ENCODE measurements around the gene MBOAT2.

The MBOAT2 gene

DNA sequence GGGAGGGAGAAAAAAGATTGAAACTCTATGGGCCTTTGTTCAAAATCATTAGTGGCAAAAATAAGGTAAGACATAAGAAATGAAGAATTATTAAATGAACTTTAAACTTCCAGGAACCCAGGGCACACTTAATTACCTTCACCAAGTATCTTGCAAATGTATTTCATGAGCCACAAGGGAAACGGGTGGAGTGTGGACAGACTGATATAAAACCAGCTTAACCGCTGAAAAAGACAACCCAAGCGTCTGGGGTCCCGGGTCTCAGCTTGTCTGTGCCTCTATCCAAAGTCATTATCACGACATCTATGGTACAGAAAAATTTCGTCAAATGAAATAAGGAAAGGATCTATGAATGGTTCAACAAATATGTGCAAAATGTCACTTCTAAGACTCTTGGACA is 13.9 kb upstream of the MBOAT2 start:
- no peak for DNase-seq

- DNase-seq = no peak
Observed at GRCh38 chr2:9015998-9016397, 12.5 kb upstream of the MBOAT2 start.

- no peak for DNase-seq
Observed at GRCh38 chr2:9013403-9013802, 9.9 kb upstream of the MBOAT2 start.

DNA sequence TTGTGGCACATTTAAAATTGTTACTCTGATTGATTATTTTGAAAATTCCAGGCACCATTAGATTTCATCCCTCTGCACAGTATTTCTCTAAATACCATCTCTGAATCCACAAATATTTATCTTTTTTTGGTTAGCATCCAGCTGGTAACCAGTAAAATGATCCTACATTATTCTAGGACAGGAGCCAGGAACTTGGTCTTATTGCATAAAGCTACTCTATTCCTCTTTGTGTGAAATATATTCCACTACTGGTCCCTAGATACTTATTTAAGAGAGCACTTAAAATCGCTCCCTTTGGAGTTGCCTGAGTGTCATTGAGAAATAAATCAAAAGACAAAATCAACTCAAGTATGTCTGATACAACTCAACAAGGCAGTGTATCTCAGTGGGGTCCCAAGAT is 7.4 kb upstream of the MBOAT2 start:
- DNase-seq = no peak

DNA sequence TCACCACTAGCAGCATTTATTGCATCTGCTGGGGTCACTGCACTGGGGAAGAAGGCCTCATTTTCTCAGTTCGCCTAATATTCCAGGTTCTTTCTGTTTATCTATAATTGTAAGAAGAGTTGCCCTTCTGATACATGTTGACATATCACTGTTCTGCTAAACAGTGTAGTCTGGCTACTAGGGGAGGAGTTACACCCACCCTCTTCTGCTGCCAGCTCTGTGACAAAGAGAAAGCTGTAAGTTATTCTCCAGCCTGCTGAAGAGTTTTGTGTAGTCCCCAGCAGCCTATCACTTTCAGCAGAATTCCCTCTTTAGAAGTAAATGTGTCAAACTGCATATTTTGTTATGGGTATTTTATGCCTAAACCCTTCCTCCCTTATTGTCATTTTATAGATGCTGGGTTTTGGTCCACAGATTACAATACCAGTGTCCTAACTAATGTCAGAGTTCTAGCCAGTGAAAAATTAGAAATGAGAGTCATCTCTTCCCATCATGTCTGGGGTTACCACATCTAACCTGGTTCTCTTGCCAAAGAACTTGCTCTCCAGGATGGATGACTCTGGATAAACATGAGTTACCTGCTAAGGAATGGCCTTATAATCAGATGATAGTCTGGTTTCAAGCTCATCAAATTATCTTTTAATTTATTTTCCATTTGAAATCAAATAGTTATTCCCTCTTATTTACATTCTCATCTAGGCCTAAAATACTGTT is 5.6 kb upstream of the MBOAT2 start:
- DNase-seq = no peak

DNA sequence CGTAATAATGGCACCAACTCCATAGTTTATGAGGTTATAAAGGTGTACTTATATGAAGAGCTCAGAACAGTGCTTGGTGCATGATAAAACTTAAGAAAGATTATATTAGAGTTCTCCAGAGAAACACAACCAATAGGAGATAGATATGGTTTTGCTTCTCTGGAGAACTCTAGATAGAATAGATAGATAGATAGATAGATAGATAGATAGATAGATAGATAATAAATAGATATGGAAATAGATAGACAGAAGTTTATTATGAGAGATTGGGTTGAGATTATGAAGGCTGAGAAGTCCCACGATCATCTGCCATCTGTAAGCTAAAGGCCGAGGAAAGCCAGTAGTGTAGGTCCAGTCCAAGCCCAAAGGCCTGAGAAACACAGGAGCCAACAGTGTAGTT is 2.9 kb upstream of the MBOAT2 start:
- DNase-seq = no peak

DNA sequence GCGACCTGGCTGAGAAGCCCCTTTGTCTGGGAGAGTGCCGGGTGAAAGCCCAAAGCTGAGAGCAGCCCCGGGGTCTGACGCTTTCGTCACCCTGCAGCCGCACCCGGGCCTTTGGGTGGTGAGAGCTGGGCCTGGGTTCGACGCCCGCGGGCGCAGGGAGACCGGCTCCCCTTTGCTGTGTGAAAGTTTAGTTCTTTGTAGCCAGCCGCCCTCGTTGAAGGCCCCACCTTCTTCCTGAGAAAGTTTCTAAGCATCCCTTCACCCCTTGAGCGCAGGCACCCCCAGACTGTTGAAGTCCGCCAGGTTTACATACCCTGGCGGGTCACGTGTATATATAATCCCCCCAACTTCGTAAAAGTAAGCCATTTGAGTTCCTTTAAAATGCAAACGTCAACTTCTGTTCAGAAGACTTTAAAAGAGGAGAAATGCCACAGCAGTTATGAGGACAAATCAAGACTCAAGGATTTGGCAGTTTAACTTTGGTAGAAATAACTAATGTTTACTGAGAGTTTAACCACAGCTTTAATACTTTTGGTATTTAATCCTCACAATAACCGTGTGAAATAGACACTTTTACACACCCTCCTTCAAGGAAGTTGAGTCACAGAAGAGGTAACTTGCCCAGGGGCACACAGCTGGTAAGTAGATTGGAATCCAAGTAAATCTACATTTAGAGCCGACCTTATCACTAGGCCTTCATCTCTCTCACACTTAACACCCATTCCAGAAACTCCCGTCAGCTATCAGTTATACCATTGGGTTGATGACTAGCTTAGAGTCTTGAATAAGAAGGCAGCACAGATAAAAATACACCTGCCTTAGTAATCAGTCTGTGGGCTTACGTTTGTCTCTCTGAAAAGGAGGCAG is 1.1 kb upstream of the MBOAT2 start:
- DNase-seq = no peak

DNA sequence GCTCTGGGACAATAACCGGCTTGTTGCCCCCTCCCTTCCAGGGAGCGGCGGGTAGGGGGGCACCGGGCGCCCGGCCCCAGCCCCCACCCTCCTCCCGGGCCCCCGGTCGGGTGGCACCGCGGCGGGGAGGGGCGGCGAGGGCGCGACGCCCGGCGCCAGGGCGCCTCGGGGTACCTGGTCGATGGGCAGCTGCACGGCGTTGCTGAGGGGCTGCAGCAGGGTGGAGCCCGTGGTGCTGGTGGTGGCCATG is 193 bp downstream of the MBOAT2 start:
- DNase-seq = no peak

GRCh38 chr2:9002637-9003365 is 683 bp downstream of the MBOAT2 start:
- peak in 2 of 4 experiments; percentile 8 to 18 for DNase-seq

GRCh38 chr2:9002313-9002636 is 1.2 kb downstream of the MBOAT2 start:
- no peak for DNase-seq

DNA sequence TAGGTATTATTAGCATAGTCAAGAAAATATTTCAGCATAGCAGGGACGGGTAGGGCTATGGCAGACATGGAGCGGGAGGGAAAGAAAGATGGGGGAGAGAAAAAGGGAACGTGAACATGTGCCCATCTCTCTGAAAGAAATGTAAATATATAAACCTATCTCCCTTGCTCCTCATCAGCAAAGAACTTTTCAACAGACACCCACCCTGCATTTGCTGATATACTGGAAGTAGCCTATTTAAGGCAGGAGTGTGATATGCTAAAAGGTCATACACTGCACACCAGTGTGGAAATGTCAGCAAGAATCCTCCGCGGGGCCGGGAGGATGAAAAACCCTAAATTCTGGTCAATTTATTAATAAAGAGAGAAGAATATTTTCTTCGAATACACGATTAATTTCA is 1.7 kb downstream of the MBOAT2 start:
- no peak for DNase-seq

DNA sequence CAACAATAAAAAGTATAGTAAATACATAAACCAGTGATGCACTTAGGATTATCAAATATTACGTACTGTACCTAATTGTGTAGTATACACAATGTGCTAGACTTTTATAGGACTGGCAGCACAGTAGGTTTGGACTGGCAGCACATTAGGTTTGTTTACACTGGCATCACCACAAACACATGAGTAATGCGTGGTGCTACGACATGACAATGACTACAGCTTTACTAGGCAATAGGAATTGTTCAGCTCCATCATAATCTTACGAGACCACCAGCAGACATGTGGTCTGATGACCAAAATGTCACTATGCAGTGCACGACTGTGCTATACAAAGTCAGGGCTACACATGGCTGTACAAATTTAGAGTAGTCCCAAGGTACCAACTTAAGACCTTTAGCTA is 2.3 kb downstream of the MBOAT2 start:
- no peak for DNase-seq

GRCh38 chr2:9000442-9000841 is 3.0 kb downstream of the MBOAT2 start:
- no peak for DNase-seq

- no peak for DNase-seq
Observed at GRCh38 chr2:8999797-9000196, 3.7 kb downstream of the MBOAT2 start.

DNA sequence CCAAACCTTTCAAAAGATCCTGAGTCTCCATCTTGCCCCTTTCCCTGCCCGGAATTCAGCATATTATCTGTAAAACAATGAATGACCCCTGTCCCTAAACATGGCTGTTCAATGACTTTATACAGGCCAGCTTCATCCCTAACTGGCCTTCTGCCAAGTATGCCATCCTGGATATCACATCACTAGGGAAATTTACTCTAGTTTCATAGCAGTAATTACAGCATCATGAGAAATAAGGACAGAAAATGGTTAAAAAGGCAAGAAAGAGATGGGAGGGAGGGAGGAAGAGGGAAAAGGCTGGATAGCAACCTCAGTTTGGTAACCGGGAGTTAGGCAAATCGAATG is 4.4 kb downstream of the MBOAT2 start:
- no peak for DNase-seq

GRCh38 chr2:8998418-8999101 is 4.9 kb downstream of the MBOAT2 start:
- DNase-seq = no peak

GRCh38 chr2:8997631-8998030 is 5.9 kb downstream of the MBOAT2 start:
- DNase-seq = peak; percentile 9 to 46 (median 32)

- no peak for DNase-seq
Observed at GRCh38 chr2:8997108-8997507, 6.4 kb downstream of the MBOAT2 start.

- peak in 3 of 4 experiments; percentile 18 to 49 (median 32) for DNase-seq
Observed at GRCh38 chr2:8996006-8996405, 7.5 kb downstream of the MBOAT2 start.

GRCh38 chr2:8994386-8994785 is 9.1 kb downstream of the MBOAT2 start:
- no peak for DNase-seq

- DNase-seq = no peak
Observed at GRCh38 chr2:8993902-8994278, 9.6 kb downstream of the MBOAT2 start.

- DNase-seq = no peak
Observed at GRCh38 chr2:8993196-8993901, 10.1 kb downstream of the MBOAT2 start.

DNA sequence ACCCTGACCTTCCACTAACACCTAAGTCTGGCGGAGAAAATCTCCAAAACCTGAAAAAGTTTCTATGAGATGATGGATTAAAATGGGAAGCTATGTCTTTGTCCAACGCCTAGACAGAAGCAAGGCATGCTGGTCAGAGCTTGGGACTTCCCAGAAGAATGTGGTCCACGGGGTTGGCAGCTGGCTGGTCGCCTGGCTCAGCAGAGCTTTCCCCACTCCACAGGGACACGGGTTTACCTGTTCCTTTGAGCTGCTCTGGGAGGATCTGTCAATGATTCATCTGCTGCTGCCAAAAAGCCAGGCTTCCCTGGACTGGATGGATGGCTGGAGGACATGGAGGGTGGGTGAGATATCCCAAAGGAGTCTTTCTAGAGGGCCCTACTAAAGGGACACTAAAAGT is 10.8 kb downstream of the MBOAT2 start:
- no peak for DNase-seq
